ENCODE measurements around the gene LOC101059915.
A peak's percentile ranks its signal among the peaks of the same experiment; 100 is the strongest.
"Not testable (repeated sequence)": the region's sequence is repeated elsewhere in the genome, so short reads cannot be mapped to it uniquely, and the experiment has no call there.

The LOC101059915 gene

DNA sequence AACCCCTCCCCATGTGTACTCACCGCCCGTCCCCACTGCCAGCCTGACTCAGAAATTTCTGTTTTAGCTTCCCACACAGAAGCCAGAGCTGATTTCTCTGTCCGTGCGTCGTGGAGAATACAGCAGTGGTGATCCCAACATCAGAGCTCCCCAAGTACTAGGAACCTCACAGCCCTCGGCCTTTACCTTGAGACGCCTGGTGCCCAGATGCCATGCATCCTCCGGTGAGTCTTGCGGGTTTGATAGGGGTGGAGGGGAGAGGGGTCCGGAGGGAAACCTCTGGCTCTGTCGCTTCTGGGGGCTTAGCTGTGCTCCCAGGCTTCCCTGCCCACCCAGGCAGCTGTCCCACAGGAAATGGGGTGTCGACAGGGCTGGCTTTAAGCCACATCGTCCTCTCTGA is 2.1 kb downstream of the LOC101059915 start (continued):
- TF ChIP-seq, protein P1, sequence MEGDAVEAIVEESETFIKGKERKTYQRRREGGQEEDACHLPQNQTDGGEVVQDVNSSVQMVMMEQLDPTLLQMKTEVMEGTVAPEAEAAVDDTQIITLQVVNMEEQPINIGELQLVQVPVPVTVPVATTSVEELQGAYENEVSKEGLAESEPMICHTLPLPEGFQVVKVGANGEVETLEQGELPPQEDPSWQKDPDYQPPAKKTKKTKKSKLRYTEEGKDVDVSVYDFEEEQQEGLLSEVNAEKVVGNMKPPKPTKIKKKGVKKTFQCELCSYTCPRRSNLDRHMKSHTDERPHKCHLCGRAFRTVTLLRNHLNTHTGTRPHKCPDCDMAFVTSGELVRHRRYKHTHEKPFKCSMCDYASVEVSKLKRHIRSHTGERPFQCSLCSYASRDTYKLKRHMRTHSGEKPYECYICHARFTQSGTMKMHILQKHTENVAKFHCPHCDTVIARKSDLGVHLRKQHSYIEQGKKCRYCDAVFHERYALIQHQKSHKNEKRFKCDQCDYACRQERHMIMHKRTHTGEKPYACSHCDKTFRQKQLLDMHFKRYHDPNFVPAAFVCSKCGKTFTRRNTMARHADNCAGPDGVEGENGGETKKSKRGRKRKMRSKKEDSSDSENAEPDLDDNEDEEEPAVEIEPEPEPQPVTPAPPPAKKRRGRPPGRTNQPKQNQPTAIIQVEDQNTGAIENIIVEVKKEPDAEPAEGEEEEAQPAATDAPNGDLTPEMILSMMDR (IDR thresholded peaks at IDR 0.05 in 2 of 3, conservative IDR thresholded peaks at IDR 0.05 in 1 of 3; ENCODE audit: borderline replicate concordance in 1 of 3, insufficient read depth in 1 of 3, low read depth in 2 of 3, low read length in 2 of 3), result no peak
- TF ChIP-seq FOSL1 (IDR thresholded peaks at IDR 0.05; ENCODE audit: low read depth), result no peak

GRCh38 chrX:71669947-71670346 is 2.6 kb downstream of the LOC101059915 start:
- BruUV-seq (replicated peaks); H3K9me3 ChIP-seq (ENCODE audit: control insufficient read depth in 1 of 2, insufficient read depth in 1 of 2, low read depth in 1 of 2, low read length in 2 of 2); H3K9me2 ChIP-seq (ENCODE audit: insufficient read depth); H4K20me1 ChIP-seq (ENCODE audit: insufficient read depth); H3K4me3 ChIP-seq (replicated peaks in 1 of 2; ENCODE audit: low read depth in 1 of 2, low read length in 2 of 2); H3K9ac ChIP-seq (ENCODE audit: low read length); H3K36me3 ChIP-seq (ENCODE audit: control insufficient read depth in 1 of 2, insufficient read depth in 2 of 2, low read length in 2 of 2); H3K27me3 ChIP-seq (ENCODE audit: insufficient read depth, low read length); H3K27ac ChIP-seq (ENCODE audit: low read depth, low read length); H3K4me2 ChIP-seq (ENCODE audit: low read length); H3K4me1 ChIP-seq (ENCODE audit: control insufficient read depth in 1 of 2, insufficient read depth in 2 of 2, low read length in 2 of 2); DNase-seq (ENCODE audit: low read depth, low spot score); intact Hi-C loops (cut with micrococcal nuclease); H2AFZ ChIP-seq (ENCODE audit: low read depth, low read length, poor library complexity, severe bottlenecking); H3K79me2 ChIP-seq (ENCODE audit: insufficient read depth, low read length); POLR2A ChIA-PET: not testable (repeated sequence)
- peak; percentile 97 for ATAC-seq
- CTCF ChIA-PET, result interaction anchor here (1.1 kb wide), 1 partner anchor 190 kb away, joined by 4 read pairs; no protein-coding TSS in a partner anchor
- TF ChIP-seq, protein P1 (IDR thresholded peaks at IDR 0.05 in 2 of 3, conservative IDR thresholded peaks at IDR 0.05 in 1 of 3; ENCODE audit: borderline replicate concordance in 1 of 3, insufficient read depth in 1 of 3, low read depth in 2 of 3, low read length in 2 of 3), result peak; percentile 24 to 37 (median 25); a peak in 4 of 6 replicates
- peak; percentile 61 for TF ChIP-seq RAD21 (IDR thresholded peaks at IDR 0.05; ENCODE audit: low read depth)
- RAD21 ChIA-PET (ENCODE audit: low non-redundant PET in 1 of 2, low total read pairs in 2 of 2, uncharacterized antibody in 2 of 2, unreplicated experiment in 2 of 2), result interaction anchor here in 1 of 2 experiments (1.4 kb wide), 1 partner anchor 201 kb away, joined by 3 read pairs; no protein-coding TSS in a partner anchor

All from HCT116 (cell line).